Fibroblast of skin of left biceps (primary cell): Measurements from ENCODE around the gene ALDH1L2.
"Not testable (repeated sequence)": the region's sequence is repeated elsewhere in the genome, so short reads cannot be mapped to it uniquely, and the experiment has no call there.

Experiments
- DNase-seq, 2 experiments: peaks; one replicate each; pipeline ENCODE4 v3.0.0-alpha.2; 2013; ENCODE audit warnings: low read depth in 2 of 2

Gene ALDH1L2

GRCh38 chr12:104985206-104985605, 99.1 kb downstream of the ALDH1L2 start:
- DNase-seq, result no peak

GRCh38 chr12:104977688-104978087, 106.6 kb downstream of the ALDH1L2 start:
- not testable (repeated sequence) for DNase-seq

- no peak for DNase-seq
Measured at GRCh38 chr12:104976703-104977102, 107.6 kb downstream of the ALDH1L2 start.

- peak; percentile 27 to 31 for DNase-seq
Measured at GRCh38 chr12:104975587-104976343, 108.5 kb downstream of the ALDH1L2 start.

- peak in 1 of 2 experiments; percentile 9 for DNase-seq
Measured at GRCh38 chr12:104974626-104975290, 109.5 kb downstream of the ALDH1L2 start.

GRCh38 chr12:104973250-104973649, 111.0 kb downstream of the ALDH1L2 start:
- no peak for DNase-seq

GRCh38 chr12:104971306-104971705, 113.0 kb downstream of the ALDH1L2 start:
- no peak for DNase-seq
